Body of pancreas (tissue), 4 donors: ENCODE measurements around the gene HACD1. TPM values are rescaled to one million over a fixed set of nuclear protein-coding genes. Genes with fewer than 3 reads are reported as not detected.

Experiments
- ATAC-seq: fragments of 150-250 bp; one replicate; pipeline ENCODE4 v1.9.1; 2016
- DNase-seq, 4 donors: peaks; one replicate each; pipeline ENCODE4 v3.0.0-alpha.2; 2019
- H3K27ac ChIP-seq, 4 donors: fragments of 200-600 bp; sonication (generic); 1 replicate in 3 of 4; 2 replicates in 1 of 4; pipeline versions ENCODE4 v1.5.1 to v1.6.1; 2016 to 2019; ENCODE audit warnings: mild to moderate bottlenecking in 1 of 4, mixed read lengths in 1 of 4, moderate library complexity in 1 of 4
- H3K27me3 ChIP-seq, 2 donors: fragments of 200-600 bp; sonication (generic); one replicate each; pipeline ENCODE4 v1.6.0; 2016; ENCODE audit warnings: mild to moderate bottlenecking in 1 of 2
- H3K36me3 ChIP-seq, 2 donors: fragments of 200-600 bp; sonication (generic); replicated peaks in 1 of 2; 2 replicates each; pipeline ENCODE4 v1.5.1; 2016; ENCODE audit warnings: low read depth in 2 of 2; ENCODE audit not compliant: insufficient read depth in 1 of 2
- H3K4me1 ChIP-seq: fragments of 200-600 bp; sonication (generic); one replicate; pipeline ENCODE4 v1.6.0; 2016
- H3K4me3 ChIP-seq, 2 donors: fragments of 200-600 bp; sonication (generic); 1 replicate in 1 of 2; 2 replicates in 1 of 2; pipeline ENCODE4 v1.5.1; 2016 to 2019
- H3K9me3 ChIP-seq, 3 donors: fragments of 200-600 bp; sonication (generic); 1 replicate in 2 of 3; 2 replicates in 1 of 3; pipeline ENCODE4 v1.5.1; 2016
- CTCF ChIP-seq, 7 experiments: fragments of 450-650 bp in 4 of 7; fragments of 200-600 bp in 3 of 7; sonication (generic) in 3 of 7; IDR thresholded peaks; one replicate each; pipeline ENCODE4 v1.5.1; 2016 to 2019; ENCODE audit warnings: antibody characterized with exemption in 7 of 7
- POLR2A ChIP-seq, 3 donors: fragments of 450-650 bp; IDR thresholded peaks; one replicate each; pipeline ENCODE4 v1.6.1; 2016; ENCODE audit warnings: antibody characterized with exemption in 3 of 3, mild to moderate bottlenecking in 2 of 3
- WGBS, 2 donors: methylation state at CpG; one replicate each; pipeline ENCODE4 v1.1.5; 2017; 5-methylcytosine and 5-hydroxymethylcytosine counted together
- intact Hi-C: fragments of 100-400 bp; cut with DNase I; formaldehyde crosslinking; loops from one replicate; pipeline ENCODE4 v1.15.1; 2023
- small RNA-seq: library from RNA; depleted of rRNA; stranded (forward); fragments of <200 nt; gene quantifications from one replicate; pipeline ENCODE3, GENCODE V24; 2016
- total RNA-seq, 2 donors: library from RNA; depleted of rRNA; stranded (reverse); fragments of >200 nt; gene quantifications; one replicate each; pipeline ENCODE4 v1.1.0, GENCODE V29; 2016

HACD1 gene
- total RNA-seq, 2 donors from 2014 or later, result 1.0 to 4.9 TPM

GRCh38 chr10:17544465-17544864 lies 72.7 kb downstream of the HACD1 start:
- TF ChIP-seq CTCF (IDR thresholded peaks at IDR 0.05) (no peak), POLR2A (IDR thresholded peaks at IDR 0.05) (no peak)
- WGBS, 2 donors, result 77 to 86% methylated on average over 9 of the region's 9 CpGs
- H3K36me3 ChIP-seq, result no peaks in the 10 kb centered on the region
- H3K4me1 ChIP-seq, result no peaks in the 10 kb centered on the region
- DNase-seq (no peak), ATAC-seq (no peak)
- H3K9me3 ChIP-seq, result no peaks in the 10 kb centered on the region
- no peak overlapping the region for H3K27ac ChIP-seq
- no peak overlapping the region for H3K4me3 ChIP-seq
- intact Hi-C loops, result no loop called here
- H3K27me3 ChIP-seq, result no peaks in the 10 kb centered on the region

Small RNAs within 50 kb of the gene (small RNA-seq; reads per million reads assigned to genes)
- gene AC069542.2, result not detected

Other genes with a start within 250 kb of the HACD1 start
- not detected for gene ST8SIA6, start 162.8 kb downstream of the HACD1 start, total RNA-seq
- 10 to 100 TPM in 1 of 2 donors, 1 to 10 TPM in 1; 7.3 to 15.5 TPM for gene STAM, start 26.8 kb upstream of the HACD1 start, total RNA-seq
- under 1 TPM; 0.52 to 0.66 TPM for gene TMEM236, start 134.8 kb upstream of the HACD1 start, total RNA-seq
- gene MRC1, start 192.0 kb upstream of the HACD1 start, total RNA-seq, result 10 to 100 TPM; 10.2 to 19.5 TPM